PC-9 (cell line): ENCODE results near the gene TK2. TPM values are rescaled to one million over a fixed set of nuclear protein-coding genes. Genes with fewer than 3 reads are reported as not detected.

ENCODE experiments used
- BruUV-seq: library from RNA; stranded (reverse); fragments of 400-500 nt; replicated peaks from 2 replicates; lab custom pipeline; 2021; lab: Mats Ljungman, UMichigan
- CTCF ChIA-PET: fragments of 300-600 bp; sonication (Branson Sonifier 250); formaldehyde crosslinking; loops from one replicate; lab custom pipeline; 2022; ENCODE audit warnings: antibody characterized with exemption; lab: Charles Lee
- POLR2A ChIA-PET: fragments of 300-600 bp; sonication (Branson Sonifier 250); formaldehyde crosslinking; loops from one replicate; lab custom pipeline; 2022; ENCODE audit warnings: antibody characterized with exemption; ENCODE audit not compliant: unreplicated experiment; lab: Charles Lee
- DNase-seq, 2 experiments: peaks; one replicate each; pipeline versions ENCODE4 v3.0.0 to v3.0.0-alpha.2; 2015 to 2022; ENCODE audit warnings: mixed read lengths in 1 of 2
- H2AFZ ChIP-seq: fragments of 200-600 bp; sonication (generic); 2 replicates; pipeline ENCODE4 v1.8.1; 2017; ENCODE audit warnings: antibody characterized with exemption
- H3F3A ChIP-seq: fragments of 200-600 bp; sonication (generic); 2 replicates; pipeline ENCODE4 v1.8.1; 2017; ENCODE audit warnings: antibody characterized with exemption, mild to moderate bottlenecking, low read depth; ENCODE audit not compliant: insufficient read depth
- H3K27ac ChIP-seq: fragments of 200-600 bp; sonication (generic); 2 replicates; pipeline ENCODE4 v1.6.1; 2016; ENCODE audit warnings: mixed run types
- H3K27me3 ChIP-seq: fragments of 200-600 bp; sonication (generic); 2 replicates; pipeline ENCODE4 v1.6.1; 2016; ENCODE audit warnings: low read depth, mixed run types; ENCODE audit not compliant: insufficient read depth
- H3K36me3 ChIP-seq: fragments of 200-600 bp; sonication (generic); 2 replicates; pipeline ENCODE4 v1.6.1; 2016; ENCODE audit warnings: low read depth, mixed run types
- H3K4me1 ChIP-seq: fragments of 200-600 bp; sonication (generic); replicated peaks from 2 replicates; pipeline ENCODE4 v1.6.1; 2016; ENCODE audit warnings: mixed run types; ENCODE audit not compliant: insufficient read depth
- H3K4me2 ChIP-seq: fragments of 200-600 bp; sonication (generic); 2 replicates; pipeline ENCODE4 v1.6.1; 2017; ENCODE audit warnings: mixed run types
- H3K4me3 ChIP-seq: fragments of 200-600 bp; sonication (generic); 2 replicates; pipeline ENCODE4 v1.6.1; 2016; ENCODE audit warnings: mixed run types
- H3K79me2 ChIP-seq: fragments of 200-600 bp; sonication (generic); 2 replicates; pipeline ENCODE4 v1.6.1; 2017; ENCODE audit warnings: low read depth, mixed run types
- H3K9me2 ChIP-seq: fragments of 200-600 bp; sonication (generic); 2 replicates; pipeline ENCODE4 v1.8.1; 2017; ENCODE audit warnings: mild to moderate bottlenecking; ENCODE audit not compliant: insufficient read depth
- H3K9me3 ChIP-seq: fragments of 200-600 bp; sonication (generic); 2 replicates; pipeline ENCODE4 v1.8.1; 2016; ENCODE audit warnings: low read depth; ENCODE audit not compliant: insufficient read depth
- H4K20me1 ChIP-seq: fragments of 200-600 bp; sonication (generic); 2 replicates; pipeline ENCODE4 v1.8.1; 2017; ENCODE audit not compliant: insufficient read depth
- CTCF ChIP-seq: fragments of 200-600 bp; sonication (generic); conservative IDR thresholded peaks from 2 replicates; pipeline ENCODE4 v1.6.1; 2017; ENCODE audit warnings: mixed run types, antibody characterized with exemption, mild to moderate bottlenecking, moderate library complexity
- EZH2 ChIP-seq: fragments of 200-600 bp; sonication (generic); IDR thresholded peaks from 2 replicates; pipeline ENCODE4 v1.8.0; 2017; ENCODE audit warnings: antibody characterized with exemption, low read depth
- intact Hi-C: fragments of 100-400 bp; cut with micrococcal nuclease; formaldehyde crosslinking; loops from one replicate; pipeline ENCODE4 v1.10.0; 2022; ENCODE audit not compliant: unreplicated experiment
- total RNA-seq: library from RNA; stranded (reverse); gene quantifications from 2 replicates; pipeline ENCODE4 v1.2.3, GENCODE V29; 2021

TK2 gene
- total RNA-seq, 1 experiment from 2014 or later = 20.1 TPM

GRCh38 chr16:66543541-66543940, 6.4 kb downstream of the TK2 start:
- Histone ChIP-seq H3K36me3 (no peaks in the 10 kb centered on the region), H3F3A (peaks cover 4% of the 10 kb centered on the region; the same call in 1 of the 2 replicates), H3K27ac (no peak overlapping the region), H3K27me3 (no peaks in the 10 kb centered on the region), H3K9me3 (no peaks in the 10 kb centered on the region), H4K20me1 (no peaks in the 10 kb centered on the region), H3K9me2 (no peaks in the 10 kb centered on the region), H3K4me1 (no peaks in the 10 kb centered on the region), H3K4me2 (no peak overlapping the region), H2AFZ (no peak overlapping the region), H3K79me2 (no peaks in the 10 kb centered on the region), H3K4me3 (no peak overlapping the region)
- DNase-seq = no peak
- no peak for TF ChIP-seq EZH2
- no peak for TF ChIP-seq CTCF
- intact Hi-C loops = no loop called here
- BruUV-seq = no TSS peak
- CTCF ChIA-PET = no interaction called here
- POLR2A ChIA-PET = no interaction called here

GRCh38 chr16:66542396-66542795, 7.5 kb downstream of the TK2 start:
- Histone ChIP-seq H3K27me3 (no peaks in the 10 kb centered on the region), H3K27ac (no peak overlapping the region), H3K4me1 (no peaks in the 10 kb centered on the region), H3K79me2 (no peaks in the 10 kb centered on the region), H3K36me3 (no peaks in the 10 kb centered on the region), H3K4me3 (no peak overlapping the region), H3F3A (peaks cover 4% of the 10 kb centered on the region; the same call in 1 of the 2 replicates), H4K20me1 (no peaks in the 10 kb centered on the region), H3K9me2 (no peaks in the 10 kb centered on the region), H3K4me2 (no peak overlapping the region), H2AFZ (no peak overlapping the region), H3K9me3 (no peaks in the 10 kb centered on the region)
- ChIA-PET CTCF (no interaction called here), POLR2A (no interaction called here)
- BruUV-seq = no TSS peak
- DNase-seq = no peak
- intact Hi-C loops = no loop called here
- TF ChIP-seq CTCF (no peak), EZH2 (no peak)

- no peaks in the 10 kb centered on the region for H3K36me3 ChIP-seq
- no peaks in the 10 kb centered on the region for H3K4me1 ChIP-seq
- H4K20me1 ChIP-seq = no peaks in the 10 kb centered on the region
- no peak for TF ChIP-seq CTCF
- TF ChIP-seq EZH2 = no peak
- ChIA-PET CTCF (no interaction called here), POLR2A (no interaction called here)
- intact Hi-C loops = no loop called here
- H3K27me3 ChIP-seq = no peaks in the 10 kb centered on the region
- H3K9me2 ChIP-seq = no peaks in the 10 kb centered on the region
- H3K9me3 ChIP-seq = no peaks in the 10 kb centered on the region
- no peak overlapping the region for H3K4me3 ChIP-seq
- no peaks in the 10 kb centered on the region for H3K79me2 ChIP-seq
- no peak for DNase-seq
- no peak overlapping the region for H2AFZ ChIP-seq
- H3F3A ChIP-seq = peaks cover 4% of the 10 kb centered on the region; the same call in 1 of the 2 replicates
- no peak overlapping the region for H3K4me2 ChIP-seq
- no TSS peak for BruUV-seq
- no peak overlapping the region for H3K27ac ChIP-seq
Measured at GRCh38 chr16:66541388-66542355, 8.2 kb downstream of the TK2 start.
